Mononuclear cell (primary cell): ENCODE results near the gene CPNE1. TPM values are rescaled to one million over a fixed set of nuclear protein-coding genes. Genes with fewer than 3 reads are reported as not detected.

Source experiments
- H3K27me3 ChIP-seq: 2 replicates; pipeline ENCODE4 v1.6.0; 2011; ENCODE audit warnings: low read length, control low read depth; ENCODE audit not compliant: insufficient read depth
- H3K4me1 ChIP-seq: 2 replicates; pipeline ENCODE4 v1.5.1; 2011; ENCODE audit warnings: mild to moderate bottlenecking, low read length, control low read depth; ENCODE audit not compliant: insufficient read depth
- H3K4me3 ChIP-seq: 2 replicates; pipeline ENCODE4 v1.5.1; 2011; ENCODE audit warnings: mild to moderate bottlenecking, low read length, moderate library complexity
- H3K9me3 ChIP-seq: 2 replicates; pipeline ENCODE4 v1.5.1; 2011; ENCODE audit warnings: low read depth, mild to moderate bottlenecking, control low read depth, low read length
- total RNA-seq: library from RNA; depleted of rRNA; stranded (reverse); fragments of >200 nt; gene quantifications from one replicate; pipeline ENCODE4 v1.2.3, GENCODE V29; 2012

Gene CPNE1
- total RNA-seq, 1 donor, result 74.5 TPM

DNA sequence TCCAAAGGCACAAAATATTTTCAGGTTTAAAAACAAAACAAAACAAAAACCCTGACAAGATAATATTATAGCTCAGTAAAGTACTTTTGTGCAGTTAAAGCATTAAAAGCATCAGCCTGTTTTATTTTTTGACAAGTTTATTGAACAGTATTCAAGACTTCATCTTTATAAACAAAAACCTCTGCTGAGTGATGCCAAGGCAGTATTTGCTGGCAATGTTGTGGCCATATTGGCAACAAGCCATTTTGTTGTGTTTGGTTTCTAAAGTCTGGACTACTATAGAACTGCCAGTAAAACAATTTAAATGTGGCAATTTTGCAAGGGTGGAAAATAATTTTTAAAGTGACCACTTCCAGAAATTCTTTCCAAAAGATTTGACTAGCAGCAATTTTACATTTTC is 15.9 kb downstream of the CPNE1 start:
- H3K4me3 ChIP-seq, result no peak overlapping the region

DNA sequence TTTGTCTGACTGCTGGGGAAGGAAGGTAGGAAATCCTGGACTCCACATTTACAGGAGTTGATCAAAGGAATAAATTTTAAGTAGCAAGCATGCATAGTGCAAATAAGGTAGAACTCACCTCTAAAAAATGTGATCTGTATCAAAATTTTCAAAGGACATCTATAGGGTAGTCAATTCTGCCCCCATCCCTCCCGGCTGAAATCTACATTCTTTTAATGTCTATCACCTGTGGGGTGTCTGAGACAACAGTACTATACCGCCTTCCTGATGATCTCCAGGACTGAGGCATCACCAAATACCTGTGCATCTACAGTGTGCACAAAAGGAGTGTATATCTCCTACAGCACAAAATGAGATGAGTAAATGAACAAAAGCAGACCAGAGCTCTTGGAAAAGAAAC is 19.9 kb downstream of the CPNE1 start:
- H3K4me3 ChIP-seq, result no peak overlapping the region
- no peaks in the 10 kb centered on the region for H3K27me3 ChIP-seq
- H3K9me3 ChIP-seq, result no peaks in the 10 kb centered on the region
- peaks cover 23% of the 10 kb centered on the region for H3K4me1 ChIP-seq

More for the DNA sequence above, 15.9 kb downstream of the CPNE1 start:
- Histone ChIP-seq H3K4me1 (peaks cover 9% of the 10 kb centered on the region), H3K9me3 (no peaks in the 10 kb centered on the region), H3K27me3 (no peaks in the 10 kb centered on the region)

DNA sequence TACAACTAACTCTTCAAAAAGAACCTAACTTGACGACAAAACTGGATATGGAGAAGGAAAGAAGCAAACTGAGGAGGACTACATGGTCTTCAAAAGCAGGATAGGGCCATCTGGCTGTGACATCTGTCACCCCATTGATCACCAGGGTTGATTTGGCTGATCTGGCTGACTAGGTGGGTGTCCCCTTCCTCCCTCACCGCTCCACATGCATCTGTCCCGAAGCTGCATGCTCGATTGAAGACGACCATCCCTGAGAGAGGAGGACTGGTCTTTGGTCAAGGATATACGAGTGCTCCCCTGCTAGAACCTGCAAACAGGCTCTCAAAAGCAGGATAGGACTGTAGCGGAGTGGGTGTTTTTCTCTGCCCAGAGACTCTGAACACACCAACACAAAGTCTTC is 21.7 kb downstream of the CPNE1 start:
- H3K4me3 ChIP-seq, result no peak overlapping the region
- H3K9me3 ChIP-seq, result no peaks in the 10 kb centered on the region
- H3K27me3 ChIP-seq, result no peaks in the 10 kb centered on the region
- H3K4me1 ChIP-seq, result peaks cover 23% of the 10 kb centered on the region

DNA sequence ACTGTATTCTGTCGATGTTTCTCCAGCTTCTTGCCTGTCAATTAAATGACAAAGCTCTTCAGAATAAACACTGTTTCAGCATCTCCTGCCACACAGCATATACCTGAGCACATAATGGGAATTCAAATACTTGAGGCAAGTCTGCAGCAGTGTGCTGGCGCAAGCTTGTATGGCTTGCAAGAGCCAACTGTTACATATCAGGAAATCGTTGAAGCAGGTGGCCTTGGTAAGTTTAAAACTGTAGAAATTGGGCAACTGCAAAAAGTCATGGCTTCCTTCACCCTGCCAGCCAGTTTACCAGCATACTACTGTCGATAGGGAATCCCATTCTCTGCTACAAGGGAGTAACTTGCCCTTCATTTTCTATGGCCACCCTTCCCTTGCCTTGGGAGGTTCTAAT is 23.0 kb downstream of the CPNE1 start:
- no peaks in the 10 kb centered on the region for H3K9me3 ChIP-seq
- H3K4me3 ChIP-seq, result no peak overlapping the region
- H3K4me1 ChIP-seq, result peaks cover 23% of the 10 kb centered on the region
- H3K27me3 ChIP-seq, result no peaks in the 10 kb centered on the region

DNA sequence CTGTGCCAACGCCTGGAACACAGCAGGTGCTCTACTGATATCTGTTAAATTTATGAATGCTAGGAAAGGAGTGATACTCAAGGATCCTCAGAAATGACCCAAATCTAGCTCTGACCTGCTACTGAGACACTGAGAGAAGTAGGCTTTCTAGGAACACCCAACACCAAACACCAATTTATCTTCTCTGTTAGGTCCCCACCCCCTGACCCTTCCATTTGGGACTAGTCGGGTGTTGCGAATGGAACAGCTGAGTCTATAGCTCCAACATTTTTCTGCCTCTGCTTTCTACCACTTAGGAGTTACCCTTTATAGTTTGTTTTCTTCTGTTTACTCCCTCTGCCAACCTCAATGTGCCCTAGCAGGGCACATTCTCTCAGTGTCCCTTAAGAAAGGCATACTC is 24.0 kb downstream of the CPNE1 start:
- H3K9me3 ChIP-seq, result no peaks in the 10 kb centered on the region
- H3K27me3 ChIP-seq, result no peaks in the 10 kb centered on the region
- no peak overlapping the region for H3K4me3 ChIP-seq
- H3K4me1 ChIP-seq, result peaks cover 21% of the 10 kb centered on the region

DNA sequence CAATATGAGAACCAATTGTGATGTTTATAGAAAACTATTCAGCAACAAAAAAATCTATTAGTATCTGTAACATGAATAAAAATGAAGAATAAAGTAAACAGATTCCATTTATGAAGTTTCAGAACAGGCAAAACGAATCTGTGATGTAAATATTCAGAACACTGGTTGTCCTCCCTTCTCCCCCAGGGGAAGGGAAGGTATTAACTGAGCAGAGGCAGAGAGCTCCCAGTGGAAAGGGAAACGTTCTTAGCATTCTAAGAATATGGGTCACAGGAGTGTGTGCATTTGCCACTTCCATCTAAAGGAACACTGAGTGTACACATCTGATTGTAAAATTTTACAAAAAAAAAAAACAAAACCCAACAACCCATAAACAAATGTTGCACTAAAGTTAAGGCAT is 25.9 kb downstream of the CPNE1 start:
- Histone ChIP-seq H3K9me3 (no peaks in the 10 kb centered on the region), H3K4me1 (peaks cover 13% of the 10 kb centered on the region), H3K27me3 (no peaks in the 10 kb centered on the region), H3K4me3 (no peak overlapping the region)

DNA sequence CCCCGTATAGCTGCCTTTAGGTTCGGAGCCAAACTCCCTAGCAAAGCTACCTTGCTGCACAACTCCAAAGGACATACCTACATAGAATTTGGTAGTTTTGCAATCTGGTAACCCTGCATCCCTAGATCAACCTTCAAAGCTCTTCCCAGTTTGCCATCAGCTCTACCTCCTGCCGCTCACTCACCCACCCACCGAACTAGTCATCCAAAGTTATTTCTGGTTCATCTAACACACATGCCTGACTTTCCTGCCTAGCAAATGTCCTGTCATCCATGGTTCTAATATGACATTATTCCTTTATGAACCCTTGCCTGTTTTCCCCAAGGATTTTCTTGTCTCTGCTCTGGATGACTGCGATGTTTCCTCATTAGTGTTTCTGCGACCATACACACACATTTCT is 27.4 kb downstream of the CPNE1 start:
- Histone ChIP-seq H3K9me3 (no peaks in the 10 kb centered on the region), H3K4me1 (peaks cover 7% of the 10 kb centered on the region), H3K4me3 (no peak overlapping the region), H3K27me3 (no peaks in the 10 kb centered on the region)

DNA sequence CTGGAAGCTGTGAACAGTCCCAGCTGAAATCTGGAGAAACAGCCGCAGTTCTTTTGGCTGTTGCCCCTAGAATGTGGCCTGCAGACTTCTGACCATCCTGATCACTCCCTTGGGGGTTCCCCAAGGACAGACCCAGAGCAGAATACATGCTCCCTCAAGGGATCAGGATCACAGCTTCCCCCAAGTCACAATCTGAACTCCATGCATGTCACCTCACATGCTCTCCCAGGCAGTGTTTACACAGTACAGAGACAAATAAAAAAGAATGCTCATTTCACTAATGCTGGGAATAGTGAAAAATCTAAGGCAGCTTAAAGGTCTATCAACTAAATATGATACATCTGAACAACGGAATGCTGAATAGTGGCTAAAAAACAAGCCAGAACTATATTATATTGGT is 28.6 kb downstream of the CPNE1 start:
- H3K27me3 ChIP-seq, result no peaks in the 10 kb centered on the region
- no peaks in the 10 kb centered on the region for H3K4me1 ChIP-seq
- no peaks in the 10 kb centered on the region for H3K9me3 ChIP-seq
- no peak overlapping the region for H3K4me3 ChIP-seq

DNA sequence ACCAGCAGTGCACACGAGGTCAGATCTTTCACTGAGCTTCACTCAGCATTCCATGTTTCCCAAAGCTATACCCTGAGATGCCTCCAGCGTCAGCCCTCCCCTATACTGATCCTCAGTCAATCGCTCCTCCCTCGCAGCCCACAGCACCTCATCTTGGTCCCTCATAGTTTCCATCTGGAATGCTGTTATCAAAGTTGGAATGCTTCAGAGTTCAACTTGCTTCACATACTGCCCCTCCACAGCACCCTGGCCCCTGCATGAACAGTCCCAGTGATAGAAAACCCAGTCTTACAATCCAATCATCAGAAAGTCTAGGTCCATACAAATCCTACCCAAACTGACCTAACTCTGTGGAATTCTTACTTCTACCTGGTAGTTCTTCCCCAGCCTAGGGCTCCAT is 29.0 kb downstream of the CPNE1 start:
- no peaks in the 10 kb centered on the region for H3K27me3 ChIP-seq

DNA sequence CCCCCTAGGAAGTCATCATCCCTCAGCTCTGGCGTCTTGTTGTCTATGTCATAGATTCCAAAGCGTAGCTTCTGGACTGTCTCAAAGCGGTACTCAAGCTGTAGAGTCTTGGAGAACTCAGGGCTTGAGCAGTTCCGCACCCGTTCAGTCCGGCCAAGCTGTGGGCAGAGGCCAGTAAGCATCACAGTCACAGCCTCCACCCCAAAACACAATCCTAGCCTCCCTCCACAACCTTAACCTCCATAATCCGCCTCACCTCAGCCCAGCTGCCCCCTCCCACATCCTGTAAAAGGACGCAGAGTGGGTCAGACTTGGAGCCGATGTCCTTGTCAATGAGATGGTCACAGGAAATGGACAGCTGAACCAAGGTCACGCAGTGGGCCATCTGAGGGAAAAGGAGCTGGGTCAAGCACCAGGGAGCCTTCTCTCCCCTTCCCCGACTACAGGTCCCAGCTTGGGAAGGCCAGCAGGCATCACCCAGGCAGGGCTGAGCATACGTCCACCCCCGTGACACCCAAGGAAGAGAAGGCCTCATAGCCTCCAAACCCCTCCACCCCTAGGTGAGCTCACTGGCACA is 32.1 kb downstream of the CPNE1 start:
- Histone ChIP-seq H3K9me3 (no peaks in the 10 kb centered on the region), H3K4me3 (no peak overlapping the region), H3K4me1 (peaks cover 8% of the 10 kb centered on the region), H3K27me3 (no peaks in the 10 kb centered on the region)

More for the DNA sequence above, 29.0 kb downstream of the CPNE1 start:
- Histone ChIP-seq H3K4me1 (no peaks in the 10 kb centered on the region), H3K4me3 (no peak overlapping the region), H3K9me3 (no peaks in the 10 kb centered on the region)

DNA sequence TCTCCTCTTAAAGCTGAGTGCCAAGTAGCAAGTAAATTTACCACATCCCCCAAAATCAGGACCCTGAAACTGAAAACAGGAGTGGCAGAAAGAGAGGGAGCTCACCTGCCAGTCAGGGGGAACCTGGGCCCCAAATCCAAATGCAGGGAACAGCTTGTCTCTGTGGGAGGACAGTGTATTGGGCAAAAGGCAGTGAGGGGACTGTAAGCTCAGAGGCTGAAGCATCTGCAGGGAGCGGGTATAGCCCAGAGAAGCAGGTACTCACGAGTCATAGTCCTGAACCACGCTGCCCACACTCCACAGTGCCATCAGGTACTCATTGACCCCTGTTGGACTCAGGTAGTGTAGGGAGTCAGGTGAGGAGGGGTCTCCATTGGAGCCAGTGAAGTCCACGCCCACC is 34.1 kb downstream of the CPNE1 start:
- Histone ChIP-seq H3K4me1 (peaks cover 8% of the 10 kb centered on the region), H3K4me3 (no peak overlapping the region), H3K27me3 (no peaks in the 10 kb centered on the region), H3K9me3 (no peaks in the 10 kb centered on the region)

DNA sequence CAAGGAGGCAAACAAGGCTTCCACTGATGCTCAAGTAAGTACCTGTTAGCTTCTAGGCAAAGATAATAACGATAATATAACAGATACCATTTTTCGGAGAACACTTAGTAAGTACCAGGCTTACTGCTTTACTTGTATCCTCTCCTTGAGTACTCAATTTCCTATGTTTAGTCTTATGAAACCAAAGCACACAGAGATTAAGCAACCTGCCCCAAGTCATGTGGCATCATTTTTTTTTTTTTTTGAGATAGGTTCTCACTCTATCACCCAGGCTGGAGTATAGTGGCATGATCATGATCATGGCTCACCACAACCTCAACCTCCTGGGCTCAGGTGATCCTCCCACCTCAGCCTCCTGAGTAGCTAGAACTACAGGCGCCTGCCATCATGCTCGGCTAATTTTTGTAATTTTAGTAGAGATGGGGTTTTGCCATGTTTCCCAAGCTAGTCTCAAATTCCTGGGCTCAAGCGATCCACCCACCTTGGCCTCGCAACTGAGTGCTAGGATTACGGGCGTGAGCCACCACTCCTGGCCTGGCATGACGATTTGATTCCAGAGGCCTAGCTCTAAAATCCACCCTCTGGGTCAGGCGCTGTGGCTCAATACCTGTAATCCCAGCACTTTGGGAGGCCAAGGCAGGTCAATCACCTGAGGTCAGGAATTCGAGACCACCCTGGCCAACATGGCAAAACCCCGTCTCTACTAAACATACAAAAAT is 35.1 kb downstream of the CPNE1 start:
- H3K9me3 ChIP-seq, result no peaks in the 10 kb centered on the region
- H3K4me1 ChIP-seq, result peaks cover 8% of the 10 kb centered on the region
- no peak overlapping the region for H3K4me3 ChIP-seq
- no peaks in the 10 kb centered on the region for H3K27me3 ChIP-seq

DNA sequence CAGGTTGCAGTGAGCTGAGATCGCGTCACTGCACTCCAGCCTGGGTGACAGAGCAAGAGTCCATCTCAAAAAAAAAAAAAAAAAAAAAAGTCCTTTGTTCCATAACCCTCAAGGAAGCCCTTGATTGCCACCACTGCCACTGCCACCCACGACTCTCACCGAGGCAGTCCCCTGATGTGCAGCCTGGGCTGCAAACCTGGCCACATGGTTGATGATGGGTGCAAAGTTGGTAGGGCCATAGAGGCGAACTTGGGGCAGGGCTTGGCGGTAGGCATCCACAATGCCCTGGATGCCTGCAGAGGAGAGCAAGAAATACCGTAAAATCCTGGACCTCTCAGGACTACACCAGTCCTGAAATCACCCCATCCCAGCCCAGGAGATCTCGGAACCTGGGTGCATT is 37.6 kb downstream of the CPNE1 start:
- peaks cover 8% of the 10 kb centered on the region for H3K4me1 ChIP-seq
- H3K27me3 ChIP-seq, result no peaks in the 10 kb centered on the region
- no peaks in the 10 kb centered on the region for H3K9me3 ChIP-seq
- no peak overlapping the region for H3K4me3 ChIP-seq

DNA sequence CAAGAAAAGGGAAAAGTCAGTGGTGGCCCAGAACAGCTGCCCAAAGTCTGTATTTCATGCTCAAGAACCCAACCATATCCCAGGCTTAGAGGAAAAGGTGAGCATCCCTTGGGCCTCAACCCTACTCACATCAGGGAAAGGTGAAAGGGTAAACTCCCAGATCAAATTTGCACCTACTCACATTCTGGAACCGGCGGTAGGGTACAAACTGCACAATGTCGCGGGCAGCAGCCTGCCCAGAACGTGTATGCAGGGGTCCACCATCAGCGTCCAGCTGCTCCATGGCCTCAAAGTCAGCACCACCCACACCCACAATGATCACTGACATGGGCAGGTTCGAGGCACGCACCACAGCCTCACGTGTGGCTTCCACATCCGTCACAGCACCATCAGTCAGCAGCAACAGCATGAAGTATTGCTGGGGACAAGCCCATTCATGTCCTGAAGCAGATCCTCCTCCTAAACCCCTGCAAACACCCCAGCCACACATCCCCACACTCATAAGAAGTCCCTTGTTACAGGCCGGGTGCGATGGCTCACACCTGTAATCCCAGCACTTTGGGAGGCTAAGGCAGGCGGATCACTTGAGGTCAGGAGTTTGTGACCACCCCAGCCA is 38.2 kb downstream of the CPNE1 start:
- Histone ChIP-seq H3K9me3 (no peaks in the 10 kb centered on the region), H3K27me3 (no peaks in the 10 kb centered on the region), H3K4me1 (peaks cover 8% of the 10 kb centered on the region), H3K4me3 (no peak overlapping the region)

DNA sequence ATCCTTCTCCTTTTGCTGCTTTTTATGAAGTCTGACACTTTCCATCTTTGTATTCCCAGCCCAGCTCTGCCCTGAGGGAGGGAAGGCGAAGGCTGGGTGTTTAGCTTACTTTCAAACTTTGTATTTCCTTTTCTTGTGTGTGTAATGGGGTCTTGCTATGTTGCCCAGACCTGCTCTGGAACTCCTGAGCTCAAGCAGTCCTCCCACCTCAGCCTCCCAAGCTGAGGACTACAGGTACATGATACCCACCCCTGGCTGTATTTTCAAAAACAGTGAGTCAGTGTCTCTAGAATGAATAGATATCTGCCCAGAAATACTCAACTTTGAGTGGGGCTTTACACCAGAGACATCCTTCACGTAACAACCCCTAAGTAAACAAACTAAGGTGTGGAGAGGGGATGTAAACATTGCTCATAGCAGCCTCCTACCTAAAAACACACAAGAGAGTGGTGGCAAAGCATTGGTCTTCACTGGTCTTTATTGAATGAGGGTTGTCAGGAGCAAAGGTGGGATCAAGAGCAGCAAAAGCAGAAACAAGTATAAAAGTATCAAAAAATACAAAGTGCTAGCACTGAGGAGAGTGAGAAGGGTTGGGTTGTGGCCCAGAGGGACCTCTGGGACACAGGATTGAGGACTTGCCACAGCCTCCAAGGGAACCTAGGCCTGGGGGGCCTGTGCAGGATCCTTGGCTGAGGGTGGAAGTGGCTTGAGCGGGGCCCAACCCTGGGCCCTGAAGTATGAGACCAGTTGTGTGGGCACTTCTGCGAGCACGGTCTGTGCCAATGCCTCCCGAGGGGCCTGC is 38.9 kb downstream of the CPNE1 start:
- Histone ChIP-seq H3K27me3 (no peaks in the 10 kb centered on the region), H3K4me3 (no peak overlapping the region), H3K9me3 (no peaks in the 10 kb centered on the region), H3K4me1 (peaks cover 8% of the 10 kb centered on the region)
